Iris pigment epithelial cell (primary cell): ENCODE data around the gene PGD.
A peak's percentile ranks its signal among the peaks of the same experiment; 100 is the strongest.
"Not testable (repeated sequence)": the region's sequence is repeated elsewhere in the genome, so short reads cannot be mapped to it uniquely, and the experiment has no call there.

Experiments
- DNase-seq: peaks from one replicate; pipeline ENCODE4 v3.0.0-alpha.2; 2011; ENCODE audit warnings: low read depth

The PGD gene

GRCh38 chr1:10437052-10437451, 38.2 kb downstream of the PGD start:
- DNase-seq = no peak

DNA sequence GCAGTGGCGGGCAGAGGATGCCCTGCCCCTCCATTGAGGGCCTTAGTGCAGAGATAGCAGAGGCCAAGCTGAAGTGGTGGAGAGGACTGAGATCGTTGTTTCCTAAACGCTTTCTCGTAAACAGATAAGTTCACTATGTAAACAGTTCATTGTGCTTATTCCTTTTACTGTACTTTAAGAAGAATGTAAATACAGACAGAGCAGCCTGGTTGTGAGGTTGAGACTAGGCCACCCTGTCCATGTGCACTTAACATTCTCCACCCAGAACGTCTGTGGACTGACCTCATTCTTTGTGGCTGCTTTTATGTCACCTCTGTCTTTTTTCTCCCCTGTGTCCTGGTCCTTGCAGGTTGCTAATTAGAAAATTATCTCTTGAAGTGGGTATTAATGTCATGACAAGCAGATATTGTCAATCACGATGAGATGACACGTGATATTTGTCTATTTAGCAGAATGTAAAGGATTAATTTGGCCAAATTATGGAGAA, 39.9 kb downstream of the PGD start:
- DNase-seq = no peak

- DNase-seq = no peak
Measured at GRCh38 chr1:10440305-10440704, 41.4 kb downstream of the PGD start.

DNA sequence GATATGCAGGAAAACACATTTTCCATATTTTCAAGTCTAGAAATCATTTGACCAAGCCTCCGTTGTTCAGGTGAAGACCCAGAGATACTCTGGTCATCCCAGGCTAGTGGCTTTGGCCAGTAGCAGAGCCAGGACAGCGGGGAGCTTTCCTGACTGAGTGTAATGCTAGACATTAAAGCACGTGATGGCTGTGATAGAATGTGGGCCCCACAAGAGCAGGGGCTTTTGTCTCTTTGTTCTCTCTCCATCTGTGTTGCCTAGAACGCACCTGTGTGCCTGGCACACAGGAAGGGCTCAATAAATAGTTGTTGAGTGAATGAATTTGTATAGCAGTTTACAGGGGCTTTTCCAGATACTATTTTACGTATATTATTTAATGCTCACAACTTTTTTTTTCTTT, 41.9 kb downstream of the PGD start:
- no peak for DNase-seq

DNA sequence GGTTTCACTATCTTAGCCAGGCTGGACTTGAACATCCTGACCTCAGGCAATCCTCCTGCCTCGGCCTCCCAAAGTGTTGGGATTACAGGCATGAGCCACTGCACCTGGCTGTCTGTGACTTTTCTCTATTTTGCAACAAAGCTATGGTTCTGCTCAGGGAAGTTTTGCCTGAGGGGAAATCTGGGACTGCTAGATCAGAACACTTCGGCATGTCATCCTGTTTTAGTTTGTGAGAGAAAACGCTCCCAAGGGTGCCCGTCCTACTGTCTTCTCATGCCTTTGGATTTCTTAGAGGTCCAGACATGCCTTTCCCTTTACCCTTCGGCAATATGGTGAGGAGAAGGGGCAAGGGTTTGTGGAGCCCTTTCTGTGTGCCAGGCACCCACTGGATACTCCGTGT, 45.4 kb downstream of the PGD start:
- DNase-seq = no peak

- DNase-seq = no peak
Measured at GRCh38 chr1:10444795-10445397, 46.0 kb downstream of the PGD start.

GRCh38 chr1:10446790-10447422, 48.0 kb downstream of the PGD start:
- DNase-seq = no peak

DNA sequence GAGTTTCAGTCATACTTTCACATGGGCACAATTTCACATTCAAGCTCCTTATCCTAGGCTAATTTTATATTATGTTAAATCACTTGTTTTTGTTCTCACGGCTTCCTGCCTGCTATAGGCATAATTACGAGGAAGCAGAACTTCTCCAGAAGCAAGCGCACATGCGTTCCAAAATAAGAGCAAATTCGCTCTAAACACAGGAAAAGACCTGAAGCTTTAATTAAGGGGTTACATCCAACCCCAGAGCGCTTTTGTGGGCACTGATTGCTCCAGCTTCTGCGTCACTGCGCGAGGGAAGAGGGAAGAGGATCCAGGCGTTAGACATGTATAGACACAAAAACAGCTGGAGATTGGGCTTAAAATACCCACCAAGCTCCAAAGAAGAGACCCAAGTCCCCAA, 50.9 kb downstream of the PGD start, which contains the start of gene CORT:
TSS of gene CORT (plus strand) at position 281 of the 400 bp plus-strand sequence. CDS start 193 bp downstream, outside the sequence.
- DNase-seq = no peak

DNA sequence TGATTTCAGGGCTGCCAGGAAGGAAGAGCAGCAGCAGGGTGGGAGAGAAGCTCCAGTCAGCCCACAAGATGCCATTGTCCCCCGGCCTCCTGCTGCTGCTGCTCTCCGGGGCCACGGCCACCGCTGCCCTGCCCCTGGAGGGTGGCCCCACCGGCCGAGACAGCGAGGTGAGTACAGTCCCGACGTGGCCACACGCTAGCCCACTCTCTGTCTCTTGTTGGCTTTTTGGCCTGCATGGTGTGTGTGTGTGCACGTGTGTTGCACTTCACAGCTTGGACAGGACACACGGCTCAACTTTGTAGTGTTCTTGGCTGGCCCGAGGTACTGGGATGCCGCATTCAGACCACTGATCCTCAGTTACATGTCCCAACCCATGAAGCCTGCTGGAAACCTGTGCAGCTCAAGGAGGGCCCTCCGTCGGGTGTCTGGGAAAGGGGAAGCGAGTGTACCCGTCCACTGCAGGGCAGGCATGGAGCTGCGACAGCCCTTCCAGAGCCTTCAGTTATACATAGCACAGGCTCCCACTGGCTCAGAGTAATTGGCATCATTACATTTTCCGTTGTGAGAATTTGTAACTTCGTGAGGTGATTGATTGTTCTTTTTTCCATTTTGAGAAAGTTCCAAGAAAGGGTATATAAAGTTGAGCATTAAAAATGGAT, 51.4 kb downstream of the PGD start:
- no peak for DNase-seq

DNA sequence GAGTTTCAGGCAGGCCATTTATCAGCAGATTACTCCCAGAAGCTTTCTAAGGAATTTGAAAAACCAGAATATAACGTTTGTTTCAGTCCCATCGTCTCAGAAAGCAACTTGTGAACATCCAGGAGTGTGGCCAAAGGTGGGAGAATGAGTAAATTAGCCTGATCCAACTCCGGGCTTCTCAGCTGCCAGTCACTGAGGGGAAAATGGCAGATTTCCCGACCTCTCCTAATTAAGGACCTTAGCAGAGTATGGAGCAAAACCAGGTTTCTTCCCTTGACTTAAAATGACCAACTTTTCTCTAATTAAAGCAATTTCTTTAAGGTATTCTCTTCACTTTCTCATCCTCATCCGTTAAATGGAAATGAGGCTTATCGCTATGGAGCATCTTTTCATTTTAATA, 52.0 kb downstream of the PGD start:
- DNase-seq = no peak

GRCh38 chr1:10451287-10451686, 52.4 kb downstream of the PGD start:
- DNase-seq = peak; percentile 20

GRCh38 chr1:10456048-10456447, 57.2 kb downstream of the PGD start:
- no peak for DNase-seq

DNA sequence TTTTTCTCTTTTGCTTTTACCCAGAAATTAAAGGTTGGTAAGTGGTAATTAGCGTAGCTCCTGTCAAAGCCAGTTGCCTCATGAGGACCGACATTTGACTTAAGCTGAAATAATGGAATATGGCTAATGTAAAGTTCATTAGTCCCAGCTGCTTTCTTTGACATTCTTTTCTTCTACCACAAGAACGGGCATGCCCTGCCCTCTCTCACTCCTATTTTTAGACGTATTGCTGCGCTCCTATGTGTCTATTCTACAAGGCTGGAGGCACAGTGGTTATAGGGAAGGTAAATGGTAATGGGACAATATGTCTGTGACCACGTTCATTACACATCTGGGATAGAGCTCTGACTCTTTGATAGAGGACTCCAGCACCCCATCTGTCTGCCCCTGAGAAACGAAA, 57.8 kb downstream of the PGD start:
- DNase-seq = no peak

DNA sequence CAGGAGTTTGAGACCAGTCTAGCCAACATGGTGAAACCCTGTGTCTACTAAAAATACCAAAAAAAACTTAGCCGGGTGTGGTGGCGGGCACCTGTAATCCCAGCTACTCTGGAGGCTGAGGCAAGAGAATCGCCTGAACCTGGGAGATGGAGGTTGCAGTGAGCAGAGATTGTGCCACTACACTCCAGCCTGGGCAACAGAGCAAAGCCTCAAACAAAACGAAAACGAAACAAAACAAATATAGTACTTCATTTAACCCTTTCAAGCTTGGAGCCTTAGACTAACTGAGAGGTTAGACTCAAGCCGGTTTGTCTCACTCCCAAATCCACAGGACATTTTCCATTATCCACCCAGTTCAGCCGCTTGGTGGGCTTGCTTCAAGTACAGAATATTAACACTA, 58.6 kb downstream of the PGD start:
- not testable (repeated sequence) for DNase-seq

- no peak for DNase-seq
Measured at GRCh38 chr1:10457875-10458274, 59.0 kb downstream of the PGD start.

GRCh38 chr1:10459184-10459583, 60.3 kb downstream of the PGD start:
- peak; percentile 92 for DNase-seq

GRCh38 chr1:10467078-10467477, 68.2 kb downstream of the PGD start:
- DNase-seq = no peak

DNA sequence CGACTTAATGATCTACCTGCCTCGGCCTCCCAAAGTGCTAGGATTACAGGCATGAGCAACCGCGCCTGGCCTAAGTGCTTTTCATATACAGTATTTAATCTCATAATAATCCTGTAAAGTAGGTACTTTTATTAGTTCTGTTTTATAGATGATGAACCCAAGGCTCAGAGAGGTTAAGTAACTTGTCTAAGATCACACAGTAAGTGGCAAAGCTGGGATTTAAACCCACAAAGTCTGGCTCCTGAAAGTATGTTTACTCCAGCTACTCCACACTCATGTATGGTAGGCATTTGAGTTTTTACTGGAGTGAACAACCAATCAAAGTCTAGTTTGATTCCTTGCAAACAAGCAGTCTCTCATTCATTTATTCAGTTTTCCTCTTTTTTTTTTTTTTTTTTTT, 71.2 kb downstream of the PGD start:
- DNase-seq = no peak
